Non-pigmented ciliary epithelial cell (primary cell): Measurements from ENCODE around the gene ESRP2.

Source experiments
- DNase-seq: peaks from one replicate; pipeline ENCODE4 v3.0.0-alpha.2; 2010; ENCODE audit warnings: low read depth

The ESRP2 gene

GRCh38 chr16:68217506-68217905 lies 18.4 kb downstream of the ESRP2 start:
- DNase-seq: no peak

DNA sequence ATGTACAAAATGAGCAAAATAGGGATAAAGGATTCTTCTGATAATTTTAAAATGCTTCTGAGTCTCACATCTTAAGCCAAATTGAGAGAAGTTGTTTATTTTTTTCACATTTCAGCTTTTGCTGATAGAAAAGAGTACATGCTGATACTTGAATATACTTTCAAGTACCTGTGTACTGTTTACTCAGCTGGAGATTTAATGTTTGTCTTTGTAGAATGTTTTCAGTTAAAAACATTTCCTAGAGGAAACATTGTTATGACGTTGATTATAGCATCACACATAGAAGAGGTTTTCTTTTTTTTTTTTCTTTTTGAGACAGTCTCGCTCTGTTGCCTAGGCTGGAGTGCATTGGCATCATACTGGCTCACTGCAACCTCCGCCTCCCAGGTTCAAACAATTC lies 19.7 kb downstream of the ESRP2 start:
- no peak for DNase-seq

- DNase-seq: no peak
Measured at GRCh38 chr16:68215302-68215701, 20.6 kb downstream of the ESRP2 start.

DNA sequence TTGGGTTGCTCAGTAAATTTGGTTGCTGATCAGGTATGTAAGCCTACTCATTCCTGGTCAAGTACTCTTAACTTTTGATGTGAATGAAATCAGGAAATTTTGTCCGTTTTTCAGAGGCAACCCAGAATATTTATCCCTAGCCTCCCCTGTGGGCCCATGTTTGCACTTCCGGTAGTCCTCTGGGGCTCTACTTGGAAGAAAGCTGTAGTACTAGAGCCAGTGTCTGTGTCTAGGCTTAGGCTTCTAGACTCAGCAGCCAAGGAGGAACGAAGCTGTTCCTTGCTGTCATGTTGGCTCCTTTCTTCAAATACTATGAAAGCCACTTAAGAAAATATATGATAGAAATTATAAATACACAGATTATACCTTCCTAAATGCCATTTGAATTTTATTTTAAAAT lies 21.2 kb downstream of the ESRP2 start:
- no peak for DNase-seq

DNA sequence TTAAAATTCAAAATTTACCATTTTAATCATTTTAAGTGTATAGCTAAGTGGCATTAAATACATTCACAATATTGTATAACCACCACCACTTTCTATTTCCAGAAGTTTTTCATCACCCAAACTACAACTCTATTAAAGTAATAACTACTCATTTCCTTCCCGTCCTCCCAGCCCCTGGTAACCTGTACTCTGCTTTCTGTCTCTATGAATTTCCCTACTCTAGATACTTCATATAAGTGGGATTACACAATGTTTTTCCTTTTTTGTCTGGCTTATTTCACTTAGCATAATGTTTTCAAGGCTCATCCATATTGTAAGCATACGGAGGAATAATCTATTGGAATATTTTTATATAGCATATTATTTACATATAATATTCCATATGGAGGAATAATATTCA lies 29.7 kb downstream of the ESRP2 start:
- DNase-seq: no peak

- DNase-seq: no peak
Measured at GRCh38 chr16:68202091-68202519, 33.8 kb downstream of the ESRP2 start.

DNA sequence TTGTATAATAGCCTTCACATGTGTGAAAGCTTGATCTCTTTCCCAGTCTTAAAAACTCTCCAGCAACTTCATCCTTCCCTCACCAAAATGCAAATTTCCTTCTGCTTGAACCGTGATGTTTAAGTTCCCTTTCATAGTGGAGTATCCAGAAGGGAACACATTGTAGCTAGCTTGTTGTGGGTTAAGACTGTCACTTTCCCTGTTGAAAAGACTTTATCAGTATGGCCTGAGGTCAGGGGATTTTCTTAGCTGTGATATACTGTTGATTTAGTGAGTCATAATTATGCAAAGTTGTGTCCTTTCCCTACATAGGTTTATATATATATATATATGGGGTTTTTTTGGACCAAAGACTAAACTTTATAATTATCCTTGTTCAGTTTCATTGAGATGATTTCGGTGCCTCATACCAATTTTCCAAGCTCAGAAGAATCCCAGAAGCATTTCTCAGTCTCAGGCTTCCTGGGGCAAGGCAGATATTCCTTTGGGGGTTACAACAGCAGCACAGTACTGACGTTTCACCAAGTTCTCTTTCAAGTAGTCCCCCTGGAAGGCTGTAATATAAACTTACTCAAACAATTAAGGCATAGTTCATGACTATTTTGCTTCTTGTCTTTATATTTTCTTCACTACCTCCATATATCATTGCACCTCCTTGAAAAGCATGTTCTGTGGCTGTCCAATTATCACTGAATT lies 35.7 kb downstream of the ESRP2 start:
- DNase-seq: no peak

- no peak for DNase-seq
Measured at GRCh38 chr16:68197250-68197649, 38.7 kb downstream of the ESRP2 start.

- no peak for DNase-seq
Measured at GRCh38 chr16:68194251-68194650, 41.7 kb downstream of the ESRP2 start.

- DNase-seq: no peak
Measured at GRCh38 chr16:68190736-68191510, 45.0 kb downstream of the ESRP2 start.

GRCh38 chr16:68190081-68190480 lies 45.8 kb downstream of the ESRP2 start:
- no peak for DNase-seq

DNA sequence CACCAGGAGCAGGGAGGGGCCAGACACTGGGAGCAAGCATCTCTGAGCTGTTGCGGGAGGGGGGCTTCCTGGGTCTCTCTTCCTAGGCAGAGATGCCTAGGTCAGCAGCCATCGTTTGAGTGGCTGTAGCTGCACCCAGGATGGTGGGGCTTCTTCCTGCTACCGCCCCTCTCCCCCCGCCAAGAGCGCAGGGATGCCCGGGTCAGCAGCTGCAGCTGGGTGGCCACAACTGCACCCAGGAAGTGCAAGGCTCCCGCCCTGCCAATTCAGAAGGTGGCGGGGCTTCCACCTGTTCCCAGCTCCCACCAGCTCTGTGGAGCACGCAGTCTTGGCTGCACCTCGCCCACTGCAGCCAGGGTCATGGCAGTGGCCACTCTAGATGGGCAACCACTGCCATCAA lies 47.8 kb downstream of the ESRP2 start:
- DNase-seq: no peak

DNA sequence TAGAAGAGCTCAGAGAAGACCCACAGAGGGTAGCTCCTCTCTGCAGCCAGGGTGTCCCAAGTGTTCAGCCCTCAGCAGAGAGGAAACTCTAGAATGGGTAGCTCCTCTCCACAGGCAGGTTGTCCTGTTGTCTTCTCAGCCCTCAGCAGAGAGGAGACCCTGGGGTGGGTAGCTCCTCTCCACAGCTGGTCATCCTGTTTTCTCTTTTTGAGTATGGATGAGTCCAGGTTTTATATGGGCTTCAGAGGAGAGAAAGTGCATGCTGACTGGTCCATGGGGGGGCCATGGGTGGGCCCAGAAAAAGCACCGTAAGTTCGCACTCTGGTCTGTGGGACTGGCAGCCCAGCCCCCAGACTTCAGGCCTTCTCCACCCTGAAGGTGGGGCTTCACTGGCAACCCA lies 48.4 kb downstream of the ESRP2 start:
- no peak for DNase-seq

- DNase-seq: no peak
Measured at GRCh38 chr16:68186877-68187276, 49.0 kb downstream of the ESRP2 start.

DNA sequence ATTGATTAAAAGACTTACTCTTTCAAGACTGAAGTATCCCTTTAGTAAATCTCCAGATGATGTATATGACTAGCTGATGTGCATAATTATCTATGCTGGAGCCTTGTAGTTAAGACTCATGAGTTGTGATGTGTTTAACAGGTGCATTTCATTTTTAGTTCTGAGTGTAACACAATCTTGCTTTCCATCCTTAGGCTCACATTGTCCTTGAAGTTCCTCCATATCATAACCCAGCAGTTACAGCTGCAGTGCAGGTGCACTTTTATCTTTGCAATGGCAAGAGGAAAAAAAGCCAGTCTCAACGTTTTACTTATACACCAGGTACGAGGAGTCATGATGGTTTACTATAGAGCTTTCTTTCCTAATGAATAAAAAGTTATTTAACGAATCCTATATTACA lies 52.9 kb downstream of the ESRP2 start:
- no peak for DNase-seq

- DNase-seq: no peak
Measured at GRCh38 chr16:68179855-68180254, 56.1 kb downstream of the ESRP2 start.

DNA sequence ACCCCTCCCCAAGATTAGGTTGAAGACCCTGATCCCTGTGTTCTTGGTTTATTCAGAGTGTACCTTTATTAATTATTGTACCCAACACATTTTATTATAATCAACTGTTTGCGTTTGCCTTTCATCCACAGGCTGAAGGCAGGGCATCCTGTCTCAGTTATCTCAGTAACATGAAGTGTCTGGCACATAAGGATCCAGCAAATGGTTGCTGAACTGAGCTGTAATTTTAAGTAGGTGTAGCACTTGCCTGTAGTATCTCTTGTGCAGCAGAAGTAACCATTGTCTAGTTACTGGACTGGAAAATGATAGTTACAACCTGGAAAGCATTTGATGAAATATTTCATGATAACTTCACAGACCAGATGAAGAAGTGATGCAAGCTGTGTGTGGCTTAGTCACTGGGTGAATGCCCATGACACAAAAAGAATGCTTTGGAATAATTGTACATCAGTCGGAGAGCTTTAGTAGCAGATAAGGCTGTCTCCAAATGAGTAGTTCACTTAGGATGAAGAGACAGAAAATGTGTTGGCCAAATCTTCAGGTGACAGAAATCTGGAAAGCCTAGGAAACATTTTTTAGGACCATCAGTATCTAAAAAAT lies 56.6 kb downstream of the ESRP2 start:
- DNase-seq: no peak
